HG03521 (cell line): ENCODE measurements around the gene PHF1.

ENCODE experiments used
- ATAC-seq: cut with Tn5 transposase; IDR thresholded peaks from one replicate; pipeline ENCODE4 v1.9.1; 2021; ENCODE audit warnings: mild to moderate bottlenecking, moderate library complexity; ENCODE audit not compliant: unreplicated experiment

Gene PHF1

GRCh38 chr6:33417128-33417902 lies 6.5 kb downstream of the PHF1 start:
- no peak for ATAC-seq

GRCh38 chr6:33417903-33418689 lies 7.3 kb downstream of the PHF1 start, which contains the start of gene CUTA:
Gene CUTA (minus strand): TSS chr6:33418107. CDS start chr6:33418000, 107 bp downstream.
- ATAC-seq, result peak; percentile 83

- ATAC-seq, result no peak
Measured at GRCh38 chr6:33418690-33419291, 8.0 kb downstream of the PHF1 start.

DNA sequence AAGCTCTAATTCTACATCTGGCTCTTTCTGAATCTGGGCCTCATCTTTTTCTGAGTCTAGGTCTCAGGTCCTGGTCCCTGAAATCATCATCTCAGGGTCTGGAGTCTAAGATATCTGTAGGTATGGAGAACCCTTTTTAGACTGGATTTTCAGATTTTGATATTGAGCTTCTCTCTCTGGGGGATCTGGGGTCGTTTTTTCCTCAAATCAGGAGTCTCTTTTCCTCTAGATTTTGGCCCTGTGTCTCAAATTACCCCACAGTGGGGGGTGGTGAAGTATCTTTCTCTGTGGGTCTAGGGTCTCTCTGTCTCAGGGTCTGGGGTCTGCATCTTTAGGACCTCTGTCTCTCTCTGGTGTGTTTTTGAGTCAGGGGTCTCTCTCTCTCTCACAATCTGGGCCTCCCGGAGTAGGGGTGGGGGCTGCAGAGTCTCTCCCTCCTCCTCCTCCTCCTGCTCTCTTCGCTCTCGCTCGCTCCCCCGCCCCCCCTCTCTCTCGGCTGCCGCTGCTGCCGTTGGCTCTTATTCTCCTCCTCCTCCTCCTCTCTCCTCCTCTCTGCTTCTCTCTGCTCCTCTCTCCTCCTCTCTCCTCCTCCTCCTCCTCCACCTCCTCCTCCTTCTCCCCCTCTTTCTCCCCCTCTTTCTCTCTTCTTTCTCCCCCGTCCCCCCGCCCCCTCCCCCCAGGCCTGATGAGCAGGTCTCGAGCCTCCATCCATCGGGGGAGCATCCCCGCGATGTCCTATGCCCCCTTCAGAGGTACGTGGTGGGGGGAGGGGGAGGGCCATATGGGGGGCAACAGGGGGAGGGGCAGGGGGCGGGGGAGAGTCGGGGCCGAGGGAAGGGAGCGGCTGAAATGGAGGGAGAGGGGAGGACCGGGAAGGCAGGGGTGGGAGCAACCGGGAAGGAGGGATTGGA lies 9.0 kb downstream of the PHF1 start, which contains the start of gene SYNGAP1:
Gene SYNGAP1, plus strand, starts transcription at position 486 of the 911 bp plus-strand sequence. Its CDS starts 200 bp downstream, at position 686.
- ATAC-seq, result no peak

DNA sequence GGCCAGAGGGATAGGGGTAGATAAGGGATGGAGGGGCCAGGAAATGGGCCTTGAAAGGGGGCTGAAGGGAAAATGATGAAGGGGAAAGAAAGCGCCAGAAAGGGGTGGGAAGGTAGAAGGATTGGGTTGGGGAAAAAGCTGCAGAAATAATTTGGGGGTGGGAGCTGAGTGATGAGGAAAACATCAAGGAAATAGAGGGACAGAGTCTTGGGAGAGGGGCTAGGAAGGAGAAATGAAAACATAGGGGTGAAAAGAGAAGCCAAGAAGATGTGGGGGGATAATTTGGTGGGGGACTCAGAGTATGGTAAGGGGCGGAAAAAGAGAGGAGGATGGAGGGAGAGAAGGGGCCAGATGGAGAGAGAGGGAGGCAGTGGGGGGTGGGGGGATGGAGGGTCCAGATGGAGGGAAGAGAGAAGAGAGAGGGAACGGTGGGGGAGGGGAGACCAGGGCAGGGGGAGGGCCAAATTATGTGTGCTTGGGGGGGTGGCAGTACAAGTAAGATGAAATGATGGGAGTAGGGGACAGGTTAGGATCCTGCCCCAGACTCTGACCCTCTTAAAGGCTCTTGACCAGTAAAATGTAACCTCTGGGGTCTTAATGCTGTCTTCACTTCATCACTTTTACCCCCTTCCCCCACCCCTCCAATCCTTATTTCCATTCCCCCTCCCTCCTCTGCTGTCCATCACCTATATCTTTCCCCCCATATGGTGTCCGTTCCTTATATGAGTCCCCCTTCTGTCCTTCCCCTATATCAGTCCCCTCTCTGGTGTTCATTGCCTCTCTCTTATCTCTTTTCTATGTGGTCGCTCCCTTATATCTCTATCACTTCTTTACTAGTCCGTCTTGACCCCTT lies 9.9 kb downstream of the PHF1 start:
- ATAC-seq, result no peak

- ATAC-seq, result no peak
Measured at GRCh38 chr6:33421344-33421643, 10.5 kb downstream of the PHF1 start.

DNA sequence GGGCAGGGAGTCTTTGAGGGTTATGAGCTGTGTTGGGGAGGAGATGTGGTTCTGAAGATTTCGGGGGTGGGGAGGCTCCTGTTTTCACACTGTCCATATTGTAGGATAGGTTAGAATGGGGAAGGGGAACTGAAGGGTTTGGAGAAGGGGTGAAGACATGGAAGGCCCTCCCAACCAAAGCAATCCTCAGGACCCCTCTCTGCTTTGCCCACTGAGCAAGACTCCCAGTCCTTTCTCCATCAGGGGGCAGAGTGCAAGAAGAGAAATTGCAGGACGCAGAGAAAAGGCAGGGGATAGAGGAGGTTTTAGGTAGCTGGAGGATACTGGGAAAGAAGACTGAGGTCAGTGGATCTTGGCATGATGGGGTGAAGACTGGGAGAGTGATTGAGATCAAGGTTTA lies 13.0 kb downstream of the PHF1 start:
- ATAC-seq, result no peak

- ATAC-seq, result no peak
Measured at GRCh38 chr6:33424855-33425667, 14.2 kb downstream of the PHF1 start.

GRCh38 chr6:33425668-33426577 lies 15.1 kb downstream of the PHF1 start:
- peak; percentile 37 for ATAC-seq

GRCh38 chr6:33426590-33427511 lies 16.0 kb downstream of the PHF1 start:
- ATAC-seq, result no peak

GRCh38 chr6:33427585-33428223 lies 16.9 kb downstream of the PHF1 start:
- no peak for ATAC-seq

- no peak for ATAC-seq
Measured at GRCh38 chr6:33428224-33428965, 17.6 kb downstream of the PHF1 start.

GRCh38 chr6:33428966-33429749 lies 18.3 kb downstream of the PHF1 start:
- no peak for ATAC-seq

DNA sequence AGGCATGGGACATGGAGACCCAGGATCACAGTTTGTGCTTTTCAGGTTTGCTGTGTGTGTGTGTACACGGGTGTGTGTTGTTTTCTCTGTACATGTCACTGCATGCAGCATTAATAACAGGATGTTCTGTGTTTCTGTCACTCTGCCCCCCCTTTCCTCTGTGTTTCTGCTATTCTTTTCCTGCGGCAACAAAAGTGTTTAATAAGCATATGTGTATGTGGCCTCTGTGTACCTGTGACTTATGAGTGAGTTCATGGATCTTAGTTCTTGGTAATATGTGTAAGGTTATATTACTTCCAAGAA lies 18.9 kb downstream of the PHF1 start:
- no peak for ATAC-seq

DNA sequence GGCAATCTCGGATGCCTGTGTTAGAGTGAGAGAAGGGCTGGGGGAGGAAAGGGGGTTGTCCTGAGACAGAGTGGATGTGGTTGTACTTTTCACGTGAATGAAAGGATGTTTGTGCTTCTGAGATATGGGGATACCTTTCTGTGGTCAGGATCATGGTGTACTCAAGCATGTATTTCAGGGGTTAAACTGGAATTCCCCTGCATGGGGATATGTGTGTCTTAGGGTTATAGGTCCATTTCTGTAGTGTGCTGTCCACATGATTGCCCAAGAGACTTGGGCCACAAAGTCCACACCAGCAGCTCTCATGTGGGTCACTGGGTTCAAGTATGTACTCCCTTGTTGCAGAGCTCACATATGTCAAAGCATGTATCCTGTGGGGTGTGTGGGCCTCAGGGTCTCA lies 19.5 kb downstream of the PHF1 start:
- ATAC-seq, result no peak
